H1 (cell line): ENCODE data around the gene SLC25A38. TPM values are rescaled to one million over a fixed set of nuclear protein-coding genes. Genes with fewer than 3 reads are reported as not detected.
A peak's percentile ranks its signal among the peaks of the same experiment; 100 is the strongest.
"Not testable (repeated sequence)": the region's sequence is repeated elsewhere in the genome, so short reads cannot be mapped to it uniquely, and the experiment has no call there.

ENCODE experiments used
- CTCF ChIA-PET: fragments of 300-600 bp; sonication (Branson Sonifier 250); formaldehyde crosslinking; loops from one replicate; lab custom pipeline; 2021; ENCODE audit not compliant: partially characterized antibody; lab: Charles Lee
- POLR2A ChIA-PET: fragments of 300-600 bp; sonication (Branson Sonifier 250); formaldehyde crosslinking; loops from one replicate; lab custom pipeline; 2021; ENCODE audit warnings: inconsistent platforms; ENCODE audit not compliant: partially characterized antibody; lab: Charles Lee
- DNase-seq, 2 experiments: peaks; one replicate each; pipeline versions ENCODE4 v3.0.0 to v3.0.0-alpha.2; 2010 to 2022; ENCODE audit warnings: low spot score in 2 of 2, low read depth in 1 of 2, mixed read lengths in 1 of 2
- FAIRE-seq: peaks from 2 replicates; lab custom pipeline; 2011; peaks lifted over from hg19 to GRCh38; lab: Jason Lieb, UNC
- H2AFZ ChIP-seq: 2 replicates; pipeline ENCODE4 v1.8.1; 2012; ENCODE audit warnings: low read length, inconsistent platforms
- H2AK5ac ChIP-seq: 2 replicates; pipeline ENCODE4 v1.6.1; 2013; ENCODE audit warnings: low read depth, low read length
- H2BK120ac ChIP-seq: replicated peaks from 2 replicates; pipeline ENCODE3; 2013; ENCODE audit warnings: low read depth, low read length, inconsistent platforms
- H2BK12ac ChIP-seq: 2 replicates; pipeline ENCODE4 v1.6.1; 2013; ENCODE audit warnings: low read depth, low read length
- H2BK15ac ChIP-seq: 2 replicates; pipeline ENCODE4 v1.6.1; 2013; ENCODE audit warnings: low read length
- H2BK20ac ChIP-seq: 2 replicates; pipeline ENCODE4 v1.6.1; 2013; ENCODE audit warnings: low read length
- H2BK5ac ChIP-seq: 2 replicates; pipeline ENCODE4 v1.6.1; 2013; ENCODE audit warnings: low read depth, low read length
- H3K14ac ChIP-seq: 2 replicates; pipeline ENCODE4 v1.6.1; 2013; ENCODE audit warnings: inconsistent platforms; ENCODE audit not compliant: insufficient read length
- H3K18ac ChIP-seq: 2 replicates; pipeline ENCODE4 v1.6.1; 2013; ENCODE audit warnings: low read length; ENCODE audit errors: extremely low read depth
- H3K23ac ChIP-seq: 2 replicates; pipeline ENCODE4 v1.6.1; 2013; ENCODE audit warnings: inconsistent platforms; ENCODE audit not compliant: insufficient read length
- H3K23me2 ChIP-seq: 2 replicates; pipeline ENCODE4 v1.6.1; 2013; ENCODE audit warnings: low read depth, low read length
- H3K27ac ChIP-seq: 2 replicates; pipeline ENCODE4 v1.6.1; 2011; ENCODE audit warnings: low read depth, low read length, inconsistent platforms
- H3K27me3 ChIP-seq, 4 experiments: replicated peaks in 1 of 4; 1 replicate in 1 of 4; 2 replicates in 3 of 4; pipeline versions ENCODE4 v1.6.1 to v1.8.1; 2011 to 2013; ENCODE audit warnings: low read length in 3 of 4, mild to moderate bottlenecking in 3 of 4, inconsistent platforms in 2 of 4, mixed read lengths in 2 of 4, moderate library complexity in 1 of 4; ENCODE audit not compliant: control insufficient read depth in 3 of 4, insufficient read depth in 3 of 4; ENCODE audit errors: extremely low read depth in 1 of 4
- H3K36me3 ChIP-seq, 4 experiments: 2 replicates each; pipeline versions ENCODE4 v1.6.1 to v1.8.1; 2011 to 2013; ENCODE audit warnings: mild to moderate bottlenecking in 4 of 4, low read length in 3 of 4, moderate library complexity in 2 of 4, control low read depth in 1 of 4, inconsistent platforms in 1 of 4; ENCODE audit not compliant: insufficient read depth in 4 of 4, control insufficient read depth in 2 of 4
- H3K4ac ChIP-seq: replicated peaks from 2 replicates; pipeline ENCODE3; 2013; ENCODE audit warnings: low read length, low read depth, mixed read lengths, inconsistent platforms; ENCODE audit not compliant: insufficient read length
- H3K4me1 ChIP-seq, 4 experiments: replicated peaks in 1 of 4; 1 replicate in 1 of 4; 2 replicates in 3 of 4; pipeline versions ENCODE4 v1.6.1 to v1.8.1; 2011 to 2013; ENCODE audit warnings: low read length in 3 of 4, inconsistent platforms in 2 of 4, mixed read lengths in 1 of 4; ENCODE audit not compliant: insufficient read depth in 4 of 4, control insufficient read depth in 3 of 4
- H3K4me2 ChIP-seq, 2 experiments: 2 replicates each; pipeline versions ENCODE4 v1.6.1 to v1.8.1; 2011 to 2013; ENCODE audit warnings: low read depth in 2 of 2, low read length in 2 of 2, control low read depth in 1 of 2, inconsistent platforms in 1 of 2, mild to moderate bottlenecking in 1 of 2; ENCODE audit not compliant: insufficient read depth in 1 of 2
- H3K4me3 ChIP-seq, 4 experiments: fragments of 200-600, 300-600 bp in 1 of 4; sonication (generic), shearing (Covaris generic), sonication (Bioruptor Twin) in 1 of 4; 2 replicates each; pipeline versions ENCODE4 v1.5.1 to v1.8.1; 2011 to 2016; ENCODE audit warnings: low read length in 4 of 4, low read depth in 3 of 4, control low read depth in 2 of 4, inconsistent platforms in 2 of 4, mild to moderate bottlenecking in 2 of 4, mixed read lengths in 1 of 4, moderate library complexity in 1 of 4; ENCODE audit not compliant: insufficient read depth in 2 of 4; ENCODE audit errors: extremely low read depth in 1 of 4
- H3K56ac ChIP-seq: replicated peaks from 2 replicates; pipeline ENCODE3; 2013; ENCODE audit warnings: low read depth, mild to moderate bottlenecking, mixed read lengths, low read length, inconsistent platforms; ENCODE audit not compliant: insufficient read length
- H3K79me1 ChIP-seq: 2 replicates; pipeline ENCODE4 v1.6.1; 2013; ENCODE audit warnings: low read depth, low read length, control low read depth
- H3K79me2 ChIP-seq, 2 experiments: 2 replicates each; pipeline versions ENCODE4 v1.6.1 to v1.8.1; 2012 to 2013; ENCODE audit warnings: low read length in 2 of 2, mild to moderate bottlenecking in 2 of 2, inconsistent platforms in 1 of 2; ENCODE audit not compliant: insufficient read depth in 2 of 2, control insufficient read depth in 1 of 2
- H3K9ac ChIP-seq, 4 experiments: replicated peaks in 1 of 4; 1 replicate in 1 of 4; 2 replicates in 3 of 4; pipeline versions ENCODE4 v1.6.1 to v1.8.1; 2011 to 2013; ENCODE audit warnings: low read depth in 3 of 4, low read length in 3 of 4, control low read depth in 2 of 4, mild to moderate bottlenecking in 2 of 4, moderate library complexity in 2 of 4, inconsistent platforms in 1 of 4; ENCODE audit errors: extremely low read depth in 1 of 4
- H3K9me3 ChIP-seq, 2 experiments: 2 replicates each; pipeline versions ENCODE4 v1.6.1 to v1.8.1; 2012 to 2013; ENCODE audit warnings: mild to moderate bottlenecking in 2 of 2, moderate library complexity in 2 of 2, control low read depth in 1 of 2, inconsistent platforms in 1 of 2, low read depth in 1 of 2, low read length in 1 of 2, mixed read lengths in 1 of 2; ENCODE audit not compliant: insufficient read depth in 2 of 2
- H4K20me1 ChIP-seq, 2 experiments: replicated peaks in 1 of 2; 2 replicates each; pipeline versions ENCODE3 to v1.8.1; 2011 to 2013; ENCODE audit warnings: inconsistent platforms in 2 of 2, low read length in 2 of 2, mild to moderate bottlenecking in 1 of 2; ENCODE audit not compliant: insufficient read depth in 2 of 2, control insufficient read depth in 1 of 2
- H4K5ac ChIP-seq: 2 replicates; pipeline ENCODE4 v1.6.1; 2013; ENCODE audit warnings: low read length, low read depth, mixed read lengths, inconsistent platforms; ENCODE audit not compliant: insufficient read length
- H4K8ac ChIP-seq: 2 replicates; pipeline ENCODE4 v1.8.0; 2013; ENCODE audit warnings: mild to moderate bottlenecking, moderate library complexity, low read length, inconsistent platforms; ENCODE audit not compliant: insufficient read depth; ENCODE audit errors: extremely low read depth
- H4K91ac ChIP-seq: replicated peaks from 2 replicates; pipeline ENCODE3; 2013; ENCODE audit warnings: low read length, mixed read lengths, inconsistent platforms; ENCODE audit not compliant: insufficient read length
- WGBS, 2 experiments: shearing (Covaris generic) in 1 of 2; methylation state at CpG; one replicate each; pipeline versions ENCODE4 v1.1.6 to v1.1.7; 2013 to 2015; ENCODE audit warnings: low lambda C conversion rate in 2 of 2, mixed read lengths in 2 of 2, inconsistent platforms in 1 of 2, low coverage in 1 of 2, missing lambda C conversion rate in 1 of 2; ENCODE audit not compliant: insufficient replicate concordance in 2 of 2, insufficient coverage in 1 of 2, insufficient read length in 1 of 2; ENCODE audit errors: extremely low coverage in 1 of 2, missing lambda C conversion rate in 1 of 2; 5-methylcytosine and 5-hydroxymethylcytosine counted together
- polyA plus RNA-seq, 7 experiments: library from polyadenylated mRNA; depleted of rRNA in 3 of 7; stranded (reverse) in 5 of 7; unstranded in 2 of 7; fragments of >200 nt in 5 of 7; fragments of 200-250 nt in 2 of 7; gene quantifications; 1 replicate in 5 of 7; 2 replicates in 1 of 7; 4 replicates in 1 of 7; pipeline versions ENCODE4 v1.2.1 to v1.2.3, GENCODE V29; 2011 to 2013; ENCODE audit warnings: missing spikeins in 2 of 7, mixed read lengths in 2 of 7
- total RNA-seq: library from RNA; stranded (reverse); fragmentation: NEBNext Ultra II Directional; extraction: Animal tissue kit (Norgen Biotek cat#: 25700); gene quantifications from 2 replicates; pipeline ENCODE4 v1.2.1, GENCODE V29; 2021

SLC25A38 gene
- total and polyA plus RNA-seq, 2 of the 8 experiments (the other 6 are each of a cell fraction or from before 2014, with no cell fraction given), result 41.2 to 45.8 TPM

DNA sequence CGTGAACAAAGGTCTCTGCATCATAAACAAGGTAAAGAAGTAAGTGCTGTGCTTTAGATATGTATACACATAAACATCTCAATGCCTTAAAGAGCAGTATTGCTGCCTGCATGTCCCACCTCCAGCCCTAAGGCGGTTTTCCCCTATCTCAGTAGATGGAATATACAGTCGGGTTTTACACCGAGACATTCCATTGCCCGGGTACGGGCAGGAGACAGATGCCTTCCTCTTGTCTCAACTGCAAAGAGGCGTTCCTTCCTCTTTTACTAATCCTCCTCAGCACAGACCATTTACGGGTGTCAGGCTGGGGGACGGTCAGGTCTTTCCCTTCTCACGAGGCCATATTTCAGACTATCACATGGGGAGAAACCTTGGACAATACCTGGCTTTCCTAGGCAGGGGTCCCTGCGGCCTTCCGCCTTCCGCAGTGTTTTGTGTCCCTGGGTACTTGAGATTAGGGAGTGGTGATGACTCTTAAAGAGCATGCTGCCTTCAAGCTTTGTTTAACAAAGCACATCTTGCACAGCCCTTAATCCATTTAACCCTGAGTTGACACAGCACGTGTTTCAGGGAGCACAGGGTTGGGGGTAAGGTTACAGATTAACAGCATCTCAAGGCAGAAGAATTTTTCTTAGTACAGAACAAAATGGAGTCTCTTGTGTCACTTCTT, 35.5 kb downstream of the SLC25A38 start:
- Histone ChIP-seq H3K36me3 (peaks cover 0 to 11% (median 3%) of the 10 kb centered on the region in 4 experiments; a peak in 6 of 8 replicates), H3K4me2 (peak overlapping the region in 1 of 2 experiments; percentile 20; a peak in 1 of 4 replicates)
- H3K14ac ChIP-seq, H2BK120ac ChIP-seq, H3K4ac ChIP-seq, H3K9ac ChIP-seq, H2AFZ ChIP-seq, H2BK12ac ChIP-seq, H4K91ac ChIP-seq, H2BK15ac ChIP-seq, H2BK5ac ChIP-seq, H3K56ac ChIP-seq, H3K9me3 ChIP-seq, DNase-seq, FAIRE-seq, H3K27ac ChIP-seq, H3K4me1 ChIP-seq, H3K23ac ChIP-seq, H3K18ac ChIP-seq, H2AK5ac ChIP-seq, H2BK20ac ChIP-seq, H4K8ac ChIP-seq, H3K27me3 ChIP-seq, H4K20me1 ChIP-seq, H3K79me1 ChIP-seq, H3K79me2 ChIP-seq, H4K5ac ChIP-seq, H3K23me2 ChIP-seq, H3K4me3 ChIP-seq: not testable (repeated sequence)
- ChIA-PET POLR2A (interaction anchor here (18.6 kb wide), 1 partner anchor 26 kb away, joined by 771 read pairs; the partner anchor contains the start of genes RPSA and SLC25A38), CTCF (interaction anchor here (3.7 kb wide), 1 partner anchor 12 kb away, joined by 30 read pairs; the partner anchor contains the start of gene RPSA)
- WGBS, 2 experiments, result 58% methylated on average over 11 of the region's 14 CpGs; no CpG with 5 or more reads in 1 of the 2 experiments
